RKO (cell line): ENCODE results near the gene CARM1.
A peak's percentile ranks its signal among the peaks of the same experiment; 100 is the strongest.

ENCODE experiments used
- DNase-seq: peaks from one replicate; pipeline ENCODE4 v3.0.0-alpha.2; 2016; ENCODE audit warnings: low spot score

CARM1 gene

GRCh38 chr19:10907925-10908324 is 36.6 kb downstream of the CARM1 start:
- DNase-seq, result no peak

GRCh38 chr19:10908380-10908960 is 37.1 kb downstream of the CARM1 start:
- no peak for DNase-seq

- no peak for DNase-seq
Measured at GRCh38 chr19:10911579-10912363, 40.4 kb downstream of the CARM1 start.

- no peak for DNase-seq
Measured at GRCh38 chr19:10912619-10913018, 41.3 kb downstream of the CARM1 start.

- no peak for DNase-seq
Measured at GRCh38 chr19:10913716-10914340, 42.5 kb downstream of the CARM1 start.

GRCh38 chr19:10915130-10916091 is 44.1 kb downstream of the CARM1 start:
- DNase-seq, result peak; percentile 53

GRCh38 chr19:10916602-10917001 is 45.2 kb downstream of the CARM1 start:
- DNase-seq, result no peak

GRCh38 chr19:10918359-10918758 is 47.0 kb downstream of the CARM1 start:
- DNase-seq, result no peak

GRCh38 chr19:10919352-10920287 is 48.3 kb downstream of the CARM1 start:
- DNase-seq, result no peak

GRCh38 chr19:10920288-10920655 is 48.9 kb downstream of the CARM1 start:
- no peak for DNase-seq

- DNase-seq, result no peak
Measured at GRCh38 chr19:10920781-10921180, 49.4 kb downstream of the CARM1 start.

- DNase-seq, result no peak
Measured at GRCh38 chr19:10921199-10921909, 50.0 kb downstream of the CARM1 start.

GRCh38 chr19:10921910-10922637 is 50.7 kb downstream of the CARM1 start:
- no peak for DNase-seq

GRCh38 chr19:10922638-10923014 is 51.3 kb downstream of the CARM1 start:
- no peak for DNase-seq

- no peak for DNase-seq
Measured at GRCh38 chr19:10923260-10924112, 52.1 kb downstream of the CARM1 start.

- DNase-seq, result no peak
Measured at GRCh38 chr19:10924597-10924996, 53.2 kb downstream of the CARM1 start.

- DNase-seq, result peak; percentile 20
Measured at GRCh38 chr19:10927730-10928562, 56.6 kb downstream of the CARM1 start.
